Skeletal muscle satellite cell (primary cell): ENCODE results near the gene SUMF1.

Experiments
- H3K27me3 ChIP-seq: 2 replicates; pipeline ENCODE4 v1.7.0; 2013; ENCODE audit warnings: low read length; ENCODE audit not compliant: control insufficient read depth, insufficient read depth
- H3K36me3 ChIP-seq: 2 replicates; pipeline ENCODE4 v1.7.0; 2013; ENCODE audit warnings: mild to moderate bottlenecking, control low read depth, low read length; ENCODE audit not compliant: insufficient read depth
- H3K4me1 ChIP-seq: 2 replicates; pipeline ENCODE4 v1.7.0; 2013; ENCODE audit warnings: low read length; ENCODE audit not compliant: control insufficient read depth, insufficient read depth
- H3K4me2 ChIP-seq: 2 replicates; pipeline ENCODE4 v1.7.0; 2013; ENCODE audit warnings: mild to moderate bottlenecking, low read length
- H3K4me3 ChIP-seq: 2 replicates; pipeline ENCODE4 v1.7.0; 2013; ENCODE audit warnings: low read length
- H3K9ac ChIP-seq: 2 replicates; pipeline ENCODE4 v1.7.0; 2013; ENCODE audit warnings: mild to moderate bottlenecking, low read depth, low read length, moderate library complexity
- H3K9me3 ChIP-seq: replicated peaks from 2 replicates; pipeline ENCODE4 v1.7.0; 2013; ENCODE audit warnings: mild to moderate bottlenecking, control low read depth, low read length

SUMF1 gene

GRCh38 chr3:4408958-4409357 is 58.1 kb downstream of the SUMF1 start:
- H3K36me3 ChIP-seq = no peaks in the 10 kb centered on the region
- H3K4me1 ChIP-seq = peaks cover 20% of the 10 kb centered on the region
- H3K4me2 ChIP-seq = no peak overlapping the region

GRCh38 chr3:4407941-4408340 is 59.1 kb downstream of the SUMF1 start:
- no peak overlapping the region for H3K4me3 ChIP-seq
- H3K36me3 ChIP-seq = no peaks in the 10 kb centered on the region
- peaks cover 16% of the 10 kb centered on the region for H3K4me1 ChIP-seq
- H3K27me3 ChIP-seq = no peaks in the 10 kb centered on the region
- H3K9me3 ChIP-seq = no peaks in the 10 kb centered on the region
- H3K4me2 ChIP-seq = no peak overlapping the region
- H3K9ac ChIP-seq = no peak overlapping the region

More at GRCh38 chr3:4408958-4409357, 58.1 kb downstream of the SUMF1 start:
- Histone ChIP-seq H3K9me3 (no peaks in the 10 kb centered on the region), H3K27me3 (no peaks in the 10 kb centered on the region), H3K4me3 (no peak overlapping the region), H3K9ac (no peak overlapping the region)

- Histone ChIP-seq H3K9ac (no peak overlapping the region), H3K27me3 (no peaks in the 10 kb centered on the region), H3K4me2 (no peak overlapping the region), H3K36me3 (no peaks in the 10 kb centered on the region), H3K9me3 (no peaks in the 10 kb centered on the region), H3K4me3 (no peak overlapping the region), H3K4me1 (peaks cover 16% of the 10 kb centered on the region)
Observed at GRCh38 chr3:4406746-4407568, 60.1 kb downstream of the SUMF1 start.

- no peak overlapping the region for H3K4me3 ChIP-seq
- H3K9me3 ChIP-seq = no peaks in the 10 kb centered on the region
- no peak overlapping the region for H3K4me2 ChIP-seq
- H3K9ac ChIP-seq = no peak overlapping the region
- H3K27me3 ChIP-seq = no peaks in the 10 kb centered on the region
- no peaks in the 10 kb centered on the region for H3K36me3 ChIP-seq
- H3K4me1 ChIP-seq = peaks cover 8% of the 10 kb centered on the region
Observed at GRCh38 chr3:4404881-4405280, 62.2 kb downstream of the SUMF1 start.

- H3K9me3 ChIP-seq = no peaks in the 10 kb centered on the region
- H3K9ac ChIP-seq = no peak overlapping the region
- H3K4me3 ChIP-seq = no peak overlapping the region
- no peak overlapping the region for H3K4me2 ChIP-seq
- no peaks in the 10 kb centered on the region for H3K27me3 ChIP-seq
- H3K36me3 ChIP-seq = no peaks in the 10 kb centered on the region
- peaks cover 12% of the 10 kb centered on the region for H3K4me1 ChIP-seq
Observed at GRCh38 chr3:4401441-4401840, 65.6 kb downstream of the SUMF1 start.

- Histone ChIP-seq H3K36me3 (no peaks in the 10 kb centered on the region), H3K4me2 (no peak overlapping the region), H3K4me1 (peaks cover 12% of the 10 kb centered on the region), H3K9me3 (no peaks in the 10 kb centered on the region), H3K9ac (no peak overlapping the region), H3K4me3 (no peak overlapping the region), H3K27me3 (no peaks in the 10 kb centered on the region)
Observed at GRCh38 chr3:4399476-4399875, 67.6 kb downstream of the SUMF1 start.

GRCh38 chr3:4398941-4399245 is 68.2 kb downstream of the SUMF1 start:
- H3K4me1 ChIP-seq = peaks cover 16% of the 10 kb centered on the region
- no peaks in the 10 kb centered on the region for H3K9me3 ChIP-seq
- no peaks in the 10 kb centered on the region for H3K27me3 ChIP-seq
- H3K36me3 ChIP-seq = no peaks in the 10 kb centered on the region
- H3K9ac ChIP-seq = no peak overlapping the region
- H3K4me2 ChIP-seq = no peak overlapping the region
- no peak overlapping the region for H3K4me3 ChIP-seq

GRCh38 chr3:4398120-4398940 is 68.7 kb downstream of the SUMF1 start:
- Histone ChIP-seq H3K36me3 (no peaks in the 10 kb centered on the region), H3K4me3 (no peak overlapping the region), H3K4me1 (peaks cover 16% of the 10 kb centered on the region), H3K9me3 (no peaks in the 10 kb centered on the region), H3K27me3 (no peaks in the 10 kb centered on the region), H3K9ac (no peak overlapping the region), H3K4me2 (no peak overlapping the region)

GRCh38 chr3:4397466-4397865 is 69.6 kb downstream of the SUMF1 start:
- no peaks in the 10 kb centered on the region for H3K36me3 ChIP-seq
- H3K4me2 ChIP-seq = no peak overlapping the region
- no peaks in the 10 kb centered on the region for H3K27me3 ChIP-seq
- H3K9me3 ChIP-seq = no peaks in the 10 kb centered on the region
- H3K4me1 ChIP-seq = peaks cover 16% of the 10 kb centered on the region
- H3K9ac ChIP-seq = no peak overlapping the region
- H3K4me3 ChIP-seq = no peak overlapping the region

- H3K4me2 ChIP-seq = no peak overlapping the region
- H3K36me3 ChIP-seq = no peaks in the 10 kb centered on the region
- H3K27me3 ChIP-seq = no peaks in the 10 kb centered on the region
- no peaks in the 10 kb centered on the region for H3K9me3 ChIP-seq
- H3K4me3 ChIP-seq = no peak overlapping the region
- peaks cover 16% of the 10 kb centered on the region for H3K4me1 ChIP-seq
- no peak overlapping the region for H3K9ac ChIP-seq
Observed at GRCh38 chr3:4396542-4396941, 70.5 kb downstream of the SUMF1 start.

GRCh38 chr3:4396006-4396405 is 71.1 kb downstream of the SUMF1 start:
- H3K4me3 ChIP-seq = no peak overlapping the region
- H3K36me3 ChIP-seq = no peaks in the 10 kb centered on the region
- no peak overlapping the region for H3K4me2 ChIP-seq
- no peaks in the 10 kb centered on the region for H3K9me3 ChIP-seq
- no peak overlapping the region for H3K9ac ChIP-seq
- H3K4me1 ChIP-seq = peaks cover 16% of the 10 kb centered on the region
- no peaks in the 10 kb centered on the region for H3K27me3 ChIP-seq
